GM15510 (cell line): Measurements from ENCODE around the gene CNTN5.

ENCODE experiments used
- POLR2A ChIP-seq: IDR thresholded peaks from 3 replicates; pipeline ENCODE4 v1.6.1; 2011; ENCODE audit warnings: borderline replicate concordance; ENCODE audit not compliant: insufficient read length; ENCODE audit errors: extremely low read depth

The CNTN5 gene

DNA sequence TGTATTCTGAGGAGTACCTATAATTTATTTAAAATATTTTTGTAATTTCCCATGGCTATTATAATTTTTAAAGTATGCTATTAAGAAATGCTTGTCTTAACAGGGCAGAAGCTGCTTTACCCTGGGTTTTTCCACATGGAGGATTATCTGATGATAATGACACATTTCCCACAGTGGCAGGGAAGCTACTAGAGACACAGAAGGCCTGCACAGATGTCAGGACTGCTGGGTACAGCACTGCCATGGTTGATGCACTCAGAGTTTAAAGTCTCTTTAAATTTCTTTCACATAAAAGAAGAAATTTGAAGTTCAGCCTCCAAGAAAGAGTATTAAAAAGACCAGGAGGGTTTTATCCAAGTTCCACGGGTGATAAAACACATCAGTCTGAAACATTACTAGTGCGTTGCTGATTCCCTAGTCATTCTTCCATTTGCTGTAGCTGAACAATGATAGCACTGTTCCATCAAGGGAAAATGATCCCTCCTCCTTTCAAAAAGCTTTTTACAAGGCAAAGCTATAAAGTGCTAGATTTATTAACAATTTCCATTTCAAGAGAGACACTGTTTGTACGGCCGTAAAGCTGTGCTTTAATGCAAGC, 363.0 kb downstream of the CNTN5 start:
- TF ChIP-seq POLR2A, result no peak

DNA sequence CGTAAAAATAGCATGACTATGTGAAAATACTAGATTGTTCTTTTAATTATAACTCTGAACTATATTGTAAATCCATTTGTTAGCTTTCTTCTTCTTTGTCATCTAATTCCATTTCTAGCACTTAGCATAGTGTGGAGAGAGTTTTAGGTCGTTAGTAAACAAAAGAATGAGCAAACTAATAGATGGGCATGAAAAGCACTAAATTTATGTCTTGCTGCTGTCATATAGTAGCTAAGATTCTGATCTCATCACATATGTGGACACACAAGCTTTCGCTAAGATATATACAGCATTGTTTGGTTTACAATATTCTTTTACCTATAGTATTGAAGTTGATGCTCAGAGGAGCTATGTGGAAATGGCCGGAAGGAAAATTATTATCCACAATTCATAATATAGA, 370.5 kb downstream of the CNTN5 start:
- no peak for TF ChIP-seq POLR2A

DNA sequence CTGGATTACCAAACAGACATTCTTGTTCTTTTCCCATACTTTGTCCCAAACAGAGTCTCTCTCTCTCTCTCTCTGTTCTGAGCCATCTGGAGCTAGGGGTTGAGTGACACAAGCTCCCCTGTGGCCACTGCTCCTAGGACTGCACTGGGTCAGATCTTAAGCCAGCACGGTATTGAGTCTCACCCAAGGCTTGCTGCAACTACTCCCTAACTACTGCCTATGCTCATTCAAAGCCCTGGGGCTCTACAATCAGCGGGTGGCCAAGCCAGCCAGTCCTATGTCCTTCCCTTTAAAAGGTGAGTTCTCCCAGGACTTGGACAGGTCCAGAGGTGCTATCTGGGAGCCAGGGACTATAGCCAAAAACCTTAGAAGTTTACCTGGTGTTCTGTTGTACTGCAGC, 385.6 kb downstream of the CNTN5 start:
- no peak for TF ChIP-seq POLR2A

DNA sequence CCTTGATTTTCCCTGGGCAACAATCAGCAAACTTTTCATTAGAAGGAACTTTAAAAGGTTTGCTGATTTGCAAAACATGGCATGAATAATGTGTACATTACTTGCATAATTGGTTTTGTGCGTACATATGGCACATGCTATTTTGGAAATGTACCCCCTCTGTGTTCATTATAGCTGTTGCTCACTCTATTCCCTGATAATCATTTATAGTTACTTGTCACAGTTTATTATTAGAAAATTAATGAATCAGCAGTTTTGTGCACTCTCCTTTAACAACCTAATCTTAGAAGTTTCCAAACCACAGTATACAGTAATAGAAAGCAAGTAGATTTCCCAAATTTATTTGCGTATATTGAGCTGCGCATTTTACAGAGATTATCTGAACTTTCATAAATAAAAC, 389.9 kb downstream of the CNTN5 start:
- no peak for TF ChIP-seq POLR2A

DNA sequence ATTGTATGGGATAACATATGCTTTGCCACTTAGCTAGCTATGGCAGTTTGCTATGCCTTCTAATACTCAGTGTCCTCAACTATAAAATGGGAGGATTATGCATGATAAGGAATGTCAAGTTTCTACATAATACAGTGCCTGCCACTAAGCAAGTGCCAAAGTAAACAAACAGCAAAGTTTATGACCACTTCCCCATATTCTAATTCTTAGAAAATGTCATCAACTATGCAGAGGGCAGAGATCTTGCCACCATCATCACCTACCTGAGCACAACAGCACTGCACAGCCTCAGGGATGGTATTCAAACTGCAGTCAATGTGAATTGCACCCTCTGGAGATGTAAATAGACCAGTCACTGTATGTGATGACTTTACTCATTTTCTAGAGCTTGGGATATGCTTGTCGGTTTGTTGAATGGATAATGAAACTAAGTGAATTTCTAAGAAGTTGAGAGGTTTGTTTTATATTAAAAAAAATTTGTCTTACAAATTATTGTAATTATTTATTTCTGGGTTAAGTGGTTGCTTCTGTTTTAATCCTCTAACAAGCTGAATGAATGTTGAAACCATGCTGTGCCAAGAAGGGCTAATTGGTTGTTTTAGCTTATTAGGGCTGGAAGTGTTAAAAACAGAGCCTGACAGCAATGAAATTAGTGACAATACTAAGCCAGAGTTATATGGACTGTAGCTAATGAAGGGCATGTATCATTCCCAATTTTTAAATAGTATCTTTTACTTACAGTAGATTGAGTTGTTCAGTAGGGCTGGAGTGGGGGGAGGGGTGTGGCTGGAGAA, 398.4 kb downstream of the CNTN5 start:
- TF ChIP-seq POLR2A, result no peak

DNA sequence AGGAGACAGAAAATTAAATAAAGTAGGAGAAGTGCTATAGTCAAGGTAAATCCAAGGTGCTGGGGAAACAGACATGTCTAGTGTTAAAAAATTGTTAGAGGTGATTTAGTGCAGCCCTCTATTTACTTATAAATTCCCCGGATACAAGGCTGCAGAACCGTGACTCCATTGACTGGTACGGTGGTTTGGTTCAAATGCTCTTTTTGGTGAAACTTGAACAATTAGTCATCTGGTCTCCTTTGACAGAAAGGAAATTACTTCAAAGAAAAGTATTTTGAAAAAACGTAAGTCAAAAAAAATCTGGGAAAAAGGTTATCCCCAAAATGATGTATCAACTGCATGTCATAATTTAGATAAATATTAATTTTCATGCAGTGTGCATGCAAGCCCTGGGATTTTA, 399.2 kb downstream of the CNTN5 start:
- TF ChIP-seq POLR2A, result no peak

DNA sequence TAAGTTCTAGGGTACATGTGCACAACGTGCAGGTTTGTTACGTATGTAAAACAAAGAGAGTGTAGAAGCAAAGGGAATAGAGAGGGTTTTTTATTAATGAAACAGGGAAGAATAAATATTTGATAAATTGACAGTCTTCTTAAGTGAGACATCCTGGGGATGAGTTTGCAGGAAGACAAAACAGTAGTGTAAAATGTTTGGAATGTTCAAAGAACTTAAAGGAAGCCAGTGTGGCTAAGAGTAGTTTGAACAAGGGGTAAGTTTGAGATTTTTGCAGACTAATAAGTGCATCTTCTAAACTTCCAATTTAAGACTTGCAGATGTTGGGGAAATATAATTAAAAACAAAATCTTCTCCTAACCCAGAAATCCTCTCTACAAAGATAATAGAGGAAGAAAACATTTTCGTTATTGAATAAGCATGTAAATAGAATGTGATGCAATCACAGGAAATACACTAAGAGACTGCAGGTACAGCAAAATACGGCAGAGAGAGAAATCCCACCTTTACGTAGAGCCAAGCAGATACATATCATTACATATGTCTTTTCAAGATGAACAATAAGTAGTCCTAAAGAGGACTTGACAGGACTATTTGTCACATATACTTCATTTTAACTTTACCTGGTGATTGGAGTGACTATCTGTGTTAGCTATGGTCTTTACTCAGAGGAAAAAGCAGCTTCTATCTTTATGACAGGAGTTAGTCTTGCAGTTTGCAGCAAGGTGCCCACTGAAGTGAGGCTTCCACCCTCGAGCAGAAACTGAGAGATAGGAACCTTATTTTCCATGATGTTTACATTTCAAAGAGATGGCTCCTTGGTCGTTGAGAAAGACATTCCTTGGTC, 402.1 kb downstream of the CNTN5 start:
- no peak for TF ChIP-seq POLR2A

DNA sequence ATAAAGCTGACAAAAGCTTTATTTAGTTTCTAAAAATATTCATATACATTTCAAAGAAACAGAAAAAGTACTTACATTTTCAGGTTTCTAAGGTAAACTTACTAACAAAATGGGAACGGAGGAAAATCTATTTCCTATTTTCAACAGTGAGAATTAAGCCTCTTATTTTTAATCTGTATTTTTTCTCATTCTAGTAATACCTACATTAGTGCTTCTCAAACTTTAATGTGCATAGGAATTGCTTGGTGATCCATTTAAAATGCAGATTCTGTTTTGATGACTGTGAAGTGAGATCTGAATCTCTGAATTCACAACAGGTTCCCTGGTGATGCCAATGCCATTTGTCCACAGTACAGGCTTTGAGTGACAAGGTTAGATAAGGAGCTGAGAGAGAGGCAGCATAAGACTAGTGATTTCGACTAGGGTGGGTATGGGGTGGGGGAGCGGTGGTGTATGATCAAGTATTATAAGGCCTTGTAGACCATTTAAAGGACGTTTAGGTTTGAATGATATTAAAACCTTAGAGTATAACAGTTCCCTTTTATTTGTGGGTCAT, 402.8 kb downstream of the CNTN5 start:
- TF ChIP-seq POLR2A, result no peak

DNA sequence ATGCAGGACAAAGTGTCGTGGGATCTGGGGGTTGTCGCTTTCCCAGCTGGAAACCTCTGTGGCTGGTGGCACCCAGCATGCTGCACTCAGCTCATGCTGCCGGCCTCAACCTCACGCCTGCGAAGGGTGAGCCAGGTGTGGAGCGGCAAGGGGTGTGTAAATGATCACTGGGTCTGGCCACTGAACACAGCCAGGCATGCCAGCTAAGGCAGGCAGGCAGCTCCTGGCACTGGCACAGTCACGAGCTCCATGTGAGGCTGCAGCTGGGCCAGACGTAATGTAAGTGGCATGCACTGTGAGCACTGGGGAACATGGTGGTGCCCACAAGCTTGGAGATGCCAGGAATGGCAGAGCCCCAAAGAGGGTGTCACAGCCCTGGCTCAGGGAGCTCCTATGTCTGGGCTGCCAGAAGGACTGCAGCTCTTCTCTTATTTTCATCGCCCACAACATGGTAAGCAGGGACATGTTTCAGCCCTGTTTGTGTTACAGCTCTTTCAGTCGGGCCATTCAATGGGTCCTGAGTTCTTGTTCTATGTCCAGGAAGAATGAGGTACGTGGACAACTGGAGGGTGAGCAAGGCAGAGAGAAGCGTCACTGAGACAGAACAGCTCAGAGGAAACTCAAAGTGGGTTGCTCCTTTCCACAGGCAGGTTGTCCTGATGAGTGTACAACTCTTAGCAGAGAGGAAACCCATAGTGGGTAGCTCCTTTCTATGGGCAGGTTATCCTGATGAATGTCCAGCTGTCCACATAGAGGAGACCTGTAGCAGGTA, 403.8 kb downstream of the CNTN5 start:
- TF ChIP-seq POLR2A, result no peak

DNA sequence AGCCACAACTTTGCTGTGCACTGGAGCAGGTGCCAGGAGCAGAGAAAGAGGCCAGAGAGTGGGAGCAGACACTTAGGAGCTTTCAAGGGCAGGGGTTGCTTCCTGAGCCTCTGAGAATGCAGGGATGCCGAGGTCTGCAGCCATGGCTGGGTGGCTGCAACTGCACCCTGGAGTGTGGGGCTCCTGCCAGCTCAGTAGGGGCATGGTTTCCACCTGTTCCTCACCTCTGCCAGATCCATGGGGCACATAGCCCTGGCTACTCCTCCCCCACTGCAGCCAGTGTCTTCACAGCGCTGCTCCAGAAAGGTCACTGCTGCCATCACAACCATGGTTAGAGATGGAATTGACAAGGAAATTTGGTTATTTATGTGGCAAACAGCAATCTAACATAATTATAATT, 404.8 kb downstream of the CNTN5 start:
- TF ChIP-seq POLR2A, result no peak

DNA sequence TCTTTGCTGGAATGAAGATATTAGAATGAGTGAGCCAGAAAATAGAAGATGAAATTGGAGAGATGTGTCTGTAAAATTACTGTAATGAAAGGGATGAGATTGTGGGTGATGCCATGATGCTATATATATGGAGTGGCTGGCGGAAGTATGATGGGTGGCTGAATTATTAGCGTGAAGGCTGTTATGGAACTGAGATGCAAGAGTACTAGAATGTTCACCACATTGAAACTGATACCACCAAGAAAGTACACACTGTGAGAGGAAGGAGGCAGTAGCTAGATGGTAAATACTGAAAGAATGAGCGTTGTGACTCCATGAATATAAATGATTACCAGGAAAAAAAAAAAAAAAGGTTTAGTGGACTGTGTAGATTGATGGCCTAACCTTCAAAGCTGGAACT, 411.9 kb downstream of the CNTN5 start:
- TF ChIP-seq POLR2A, result no peak

DNA sequence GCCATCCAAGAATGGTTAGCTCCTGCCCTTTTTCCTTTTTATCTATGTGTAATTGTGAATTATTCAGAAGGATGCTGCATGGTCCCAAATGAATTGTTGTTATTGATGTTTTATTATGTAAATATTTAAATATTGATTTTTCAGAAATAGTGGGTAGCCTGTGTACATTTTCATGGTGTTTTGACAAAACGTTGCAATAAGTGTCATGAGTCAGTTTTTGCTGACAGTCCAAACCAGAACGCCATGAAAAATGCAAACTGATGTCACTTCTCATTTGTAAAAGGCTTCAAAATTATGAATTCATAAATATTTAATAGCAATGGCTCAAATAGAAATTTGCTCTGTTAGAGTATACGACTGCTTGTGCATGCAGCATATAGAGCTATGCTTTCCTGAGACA, 422.5 kb downstream of the CNTN5 start:
- TF ChIP-seq POLR2A, result no peak

DNA sequence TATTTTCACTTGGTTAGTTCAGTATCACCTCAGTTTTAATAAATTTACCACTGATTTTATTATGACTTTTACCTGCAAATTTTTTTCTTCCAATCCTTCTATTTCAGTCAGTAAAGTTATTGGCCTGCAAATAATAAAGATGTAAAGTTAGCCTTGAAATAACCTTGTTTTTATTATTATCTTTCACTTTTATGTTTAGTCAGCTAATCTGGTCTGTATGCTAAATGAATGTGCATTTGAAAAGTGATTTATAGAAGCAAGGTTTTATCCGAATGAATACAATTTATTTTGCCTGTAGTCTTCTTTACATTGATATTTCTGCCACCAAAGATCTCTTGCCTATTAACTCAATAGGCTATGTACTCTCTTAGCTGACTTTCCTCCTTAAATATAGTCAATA, 425.7 kb downstream of the CNTN5 start:
- no peak for TF ChIP-seq POLR2A

DNA sequence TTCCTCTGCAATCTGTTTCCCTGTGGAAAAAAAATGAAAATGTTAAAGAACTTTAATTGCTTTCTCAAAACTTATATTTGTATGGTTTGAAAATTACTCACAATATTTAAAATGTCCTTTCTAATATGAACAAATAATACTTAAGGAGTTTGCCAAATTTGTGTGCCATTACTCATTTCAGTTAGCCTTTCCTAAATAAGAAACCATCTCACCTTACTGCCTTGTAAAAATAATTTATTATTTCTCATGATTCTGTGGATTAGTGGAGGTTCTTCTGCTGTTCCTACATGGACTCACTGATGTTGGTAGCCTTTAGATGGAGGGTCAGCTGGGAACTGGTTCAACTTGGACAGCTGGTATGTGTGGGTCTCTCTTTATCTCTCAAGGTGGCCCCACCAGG, 428.6 kb downstream of the CNTN5 start:
- no peak for TF ChIP-seq POLR2A
